Measurements from ENCODE around the gene IL2RA. TPM values are rescaled to one million over a fixed set of nuclear protein-coding genes. Genes with fewer than 3 reads are reported as not detected.

Gene IL2RA
- total and polyA plus RNA-seq, 2 experiments from 2014 or later, result not detected

- H3K36me3 ChIP-seq, result no peaks in the 10 kb centered on the region
- no peak overlapping the region for H3K27ac ChIP-seq
- H3K9me3 ChIP-seq (ENCODE audit: low read depth), result no peaks in the 10 kb centered on the region
- TF ChIP-seq, protein P1, sequence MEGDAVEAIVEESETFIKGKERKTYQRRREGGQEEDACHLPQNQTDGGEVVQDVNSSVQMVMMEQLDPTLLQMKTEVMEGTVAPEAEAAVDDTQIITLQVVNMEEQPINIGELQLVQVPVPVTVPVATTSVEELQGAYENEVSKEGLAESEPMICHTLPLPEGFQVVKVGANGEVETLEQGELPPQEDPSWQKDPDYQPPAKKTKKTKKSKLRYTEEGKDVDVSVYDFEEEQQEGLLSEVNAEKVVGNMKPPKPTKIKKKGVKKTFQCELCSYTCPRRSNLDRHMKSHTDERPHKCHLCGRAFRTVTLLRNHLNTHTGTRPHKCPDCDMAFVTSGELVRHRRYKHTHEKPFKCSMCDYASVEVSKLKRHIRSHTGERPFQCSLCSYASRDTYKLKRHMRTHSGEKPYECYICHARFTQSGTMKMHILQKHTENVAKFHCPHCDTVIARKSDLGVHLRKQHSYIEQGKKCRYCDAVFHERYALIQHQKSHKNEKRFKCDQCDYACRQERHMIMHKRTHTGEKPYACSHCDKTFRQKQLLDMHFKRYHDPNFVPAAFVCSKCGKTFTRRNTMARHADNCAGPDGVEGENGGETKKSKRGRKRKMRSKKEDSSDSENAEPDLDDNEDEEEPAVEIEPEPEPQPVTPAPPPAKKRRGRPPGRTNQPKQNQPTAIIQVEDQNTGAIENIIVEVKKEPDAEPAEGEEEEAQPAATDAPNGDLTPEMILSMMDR (IDR thresholded peaks at IDR 0.05; ENCODE audit: low read depth, low read length), result no peak
- DNase-seq (ENCODE audit: low read depth in 1 of 2, low spot score in 1 of 2), result peak in 1 of 2 donors; percentile 12
- H3K27me3 ChIP-seq, result no peaks in the 10 kb centered on the region
- H3K4me3 ChIP-seq, result no peak overlapping the region
- H3K4me1 ChIP-seq (ENCODE audit: low read depth), result no peaks in the 10 kb centered on the region
These were observed 38.4 kb downstream of the IL2RA start for GRCh38 chr10:6023661-6024333.

DNA sequence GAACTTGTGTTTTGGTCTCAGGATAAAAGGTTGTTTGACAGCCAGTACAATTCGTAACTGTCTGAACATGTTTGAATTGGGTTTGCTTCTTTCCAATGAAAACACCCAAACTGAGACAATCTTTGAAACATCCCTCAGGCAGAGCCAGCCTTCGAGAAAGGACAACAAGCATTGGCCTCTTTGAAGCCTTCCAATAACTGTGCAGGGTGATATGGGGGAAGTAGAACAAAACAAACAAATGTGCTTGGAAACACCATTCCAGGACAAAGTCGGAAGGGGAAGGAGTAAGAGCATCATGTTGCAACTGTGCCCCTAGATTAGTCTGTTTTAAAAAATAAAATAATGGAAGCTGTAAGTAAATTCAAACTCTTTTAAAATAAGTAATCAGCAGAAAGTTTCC lies 39.5 kb downstream of the IL2RA start:
- Histone ChIP-seq H3K36me3 (no peaks in the 10 kb centered on the region), H3K4me1 (ENCODE audit: low read depth) (no peaks in the 10 kb centered on the region), H3K27ac (no peak overlapping the region), H3K4me3 (no peak overlapping the region), H3K9me3 (ENCODE audit: low read depth) (no peaks in the 10 kb centered on the region), H3K27me3 (no peaks in the 10 kb centered on the region)
- TF ChIP-seq, protein P1 (IDR thresholded peaks at IDR 0.05; ENCODE audit: low read depth, low read length), result no peak
- DNase-seq (ENCODE audit: low read depth in 1 of 2, low spot score in 1 of 2), result peak in 1 of 2 donors; percentile 37

DNA sequence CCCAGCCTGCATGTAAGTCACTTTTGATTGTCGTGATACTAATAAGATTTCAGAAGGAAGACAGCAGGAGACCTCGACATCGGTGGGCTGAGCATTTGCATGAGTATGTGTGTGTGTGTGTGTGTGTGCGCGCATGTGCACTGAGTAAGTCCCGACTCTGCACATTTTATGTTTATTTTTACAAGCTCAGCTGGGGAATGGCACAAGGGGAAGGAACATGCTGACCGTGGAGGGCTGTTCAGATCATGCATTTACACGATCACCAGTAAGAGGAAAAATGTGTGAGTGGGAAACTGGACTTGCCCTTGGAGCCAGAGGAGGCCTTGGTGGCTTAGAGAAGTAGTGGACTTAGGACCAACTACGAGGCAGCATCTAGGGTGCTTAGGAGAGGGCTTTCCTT lies 41.3 kb downstream of the IL2RA start:
- no peaks in the 10 kb centered on the region for H3K27me3 ChIP-seq
- no peak overlapping the region for H3K4me3 ChIP-seq
- TF ChIP-seq, protein P1 (IDR thresholded peaks at IDR 0.05; ENCODE audit: low read depth, low read length), result no peak
- no peaks in the 10 kb centered on the region for H3K4me1 ChIP-seq (ENCODE audit: low read depth)
- H3K36me3 ChIP-seq, result no peaks in the 10 kb centered on the region
- no peak for DNase-seq (ENCODE audit: low read depth in 1 of 2, low spot score in 1 of 2)
- H3K27ac ChIP-seq, result no peak overlapping the region
- no peaks in the 10 kb centered on the region for H3K9me3 ChIP-seq (ENCODE audit: low read depth)

GRCh38 chr10:6019796-6020195 lies 42.4 kb downstream of the IL2RA start:
- Histone ChIP-seq H3K36me3 (no peaks in the 10 kb centered on the region), H3K27ac (no peak overlapping the region), H3K27me3 (no peaks in the 10 kb centered on the region), H3K4me3 (no peak overlapping the region), H3K9me3 (ENCODE audit: low read depth) (no peaks in the 10 kb centered on the region), H3K4me1 (ENCODE audit: low read depth) (no peaks in the 10 kb centered on the region)
- TF ChIP-seq, protein P1 (IDR thresholded peaks at IDR 0.05; ENCODE audit: low read depth, low read length), result no peak
- DNase-seq (ENCODE audit: low read depth in 1 of 2, low spot score in 1 of 2), result no peak

GRCh38 chr10:6019010-6019782 lies 43.0 kb downstream of the IL2RA start:
- Histone ChIP-seq H3K4me1 (ENCODE audit: low read depth) (no peaks in the 10 kb centered on the region), H3K27ac (no peak overlapping the region), H3K36me3 (no peaks in the 10 kb centered on the region), H3K27me3 (no peaks in the 10 kb centered on the region), H3K4me3 (no peak overlapping the region), H3K9me3 (ENCODE audit: low read depth) (no peaks in the 10 kb centered on the region)
- TF ChIP-seq, protein P1 (IDR thresholded peaks at IDR 0.05; ENCODE audit: low read depth, low read length), result no peak
- no peak for DNase-seq (ENCODE audit: low read depth in 1 of 2, low spot score in 1 of 2)
